H1 (cell line): ENCODE measurements around the gene KRT80. TPM values are rescaled to one million over a fixed set of nuclear protein-coding genes. Genes with fewer than 3 reads are reported as not detected.

ENCODE experiments used
- CTCF ChIA-PET: fragments of 300-600 bp; sonication (Branson Sonifier 250); formaldehyde crosslinking; loops from one replicate; lab custom pipeline; 2021; ENCODE audit not compliant: partially characterized antibody; lab: Charles Lee
- POLR2A ChIA-PET: fragments of 300-600 bp; sonication (Branson Sonifier 250); formaldehyde crosslinking; loops from one replicate; lab custom pipeline; 2021; ENCODE audit warnings: inconsistent platforms; ENCODE audit not compliant: partially characterized antibody; lab: Charles Lee
- DNase-seq, 2 experiments: peaks; one replicate each; pipeline versions ENCODE4 v3.0.0 to v3.0.0-alpha.2; 2010 to 2022; ENCODE audit warnings: low spot score in 2 of 2, low read depth in 1 of 2, mixed read lengths in 1 of 2
- FAIRE-seq: peaks from 2 replicates; lab custom pipeline; 2011; peaks lifted over from hg19 to GRCh38; lab: Jason Lieb, UNC
- H2AFZ ChIP-seq: 2 replicates; pipeline ENCODE4 v1.8.1; 2012; ENCODE audit warnings: low read length, inconsistent platforms
- H2AK5ac ChIP-seq: 2 replicates; pipeline ENCODE4 v1.6.1; 2013; ENCODE audit warnings: low read depth, low read length
- H2BK120ac ChIP-seq: replicated peaks from 2 replicates; pipeline ENCODE3; 2013; ENCODE audit warnings: low read depth, low read length, inconsistent platforms
- H2BK12ac ChIP-seq: 2 replicates; pipeline ENCODE4 v1.6.1; 2013; ENCODE audit warnings: low read depth, low read length
- H2BK15ac ChIP-seq: 2 replicates; pipeline ENCODE4 v1.6.1; 2013; ENCODE audit warnings: low read length
- H2BK20ac ChIP-seq: 2 replicates; pipeline ENCODE4 v1.6.1; 2013; ENCODE audit warnings: low read length
- H2BK5ac ChIP-seq: 2 replicates; pipeline ENCODE4 v1.6.1; 2013; ENCODE audit warnings: low read depth, low read length
- H3K14ac ChIP-seq: 2 replicates; pipeline ENCODE4 v1.6.1; 2013; ENCODE audit warnings: inconsistent platforms; ENCODE audit not compliant: insufficient read length
- H3K18ac ChIP-seq: 2 replicates; pipeline ENCODE4 v1.6.1; 2013; ENCODE audit warnings: low read length; ENCODE audit errors: extremely low read depth
- H3K23ac ChIP-seq: 2 replicates; pipeline ENCODE4 v1.6.1; 2013; ENCODE audit warnings: inconsistent platforms; ENCODE audit not compliant: insufficient read length
- H3K23me2 ChIP-seq: 2 replicates; pipeline ENCODE4 v1.6.1; 2013; ENCODE audit warnings: low read depth, low read length
- H3K27ac ChIP-seq: 2 replicates; pipeline ENCODE4 v1.6.1; 2011; ENCODE audit warnings: low read depth, low read length, inconsistent platforms
- H3K27me3 ChIP-seq, 4 experiments: replicated peaks in 1 of 4; 1 replicate in 1 of 4; 2 replicates in 3 of 4; pipeline versions ENCODE4 v1.6.1 to v1.8.1; 2011 to 2013; ENCODE audit warnings: low read length in 3 of 4, mild to moderate bottlenecking in 3 of 4, inconsistent platforms in 2 of 4, mixed read lengths in 2 of 4, moderate library complexity in 1 of 4; ENCODE audit not compliant: control insufficient read depth in 3 of 4, insufficient read depth in 3 of 4; ENCODE audit errors: extremely low read depth in 1 of 4
- H3K36me3 ChIP-seq, 4 experiments: 2 replicates each; pipeline versions ENCODE4 v1.6.1 to v1.8.1; 2011 to 2013; ENCODE audit warnings: mild to moderate bottlenecking in 4 of 4, low read length in 3 of 4, moderate library complexity in 2 of 4, control low read depth in 1 of 4, inconsistent platforms in 1 of 4; ENCODE audit not compliant: insufficient read depth in 4 of 4, control insufficient read depth in 2 of 4
- H3K4ac ChIP-seq: replicated peaks from 2 replicates; pipeline ENCODE3; 2013; ENCODE audit warnings: low read length, low read depth, mixed read lengths, inconsistent platforms; ENCODE audit not compliant: insufficient read length
- H3K4me1 ChIP-seq, 4 experiments: replicated peaks in 1 of 4; 1 replicate in 1 of 4; 2 replicates in 3 of 4; pipeline versions ENCODE4 v1.6.1 to v1.8.1; 2011 to 2013; ENCODE audit warnings: low read length in 3 of 4, inconsistent platforms in 2 of 4, mixed read lengths in 1 of 4; ENCODE audit not compliant: insufficient read depth in 4 of 4, control insufficient read depth in 3 of 4
- H3K4me2 ChIP-seq, 2 experiments: 2 replicates each; pipeline versions ENCODE4 v1.6.1 to v1.8.1; 2011 to 2013; ENCODE audit warnings: low read depth in 2 of 2, low read length in 2 of 2, control low read depth in 1 of 2, inconsistent platforms in 1 of 2, mild to moderate bottlenecking in 1 of 2; ENCODE audit not compliant: insufficient read depth in 1 of 2
- H3K4me3 ChIP-seq, 4 experiments: fragments of 200-600, 300-600 bp in 1 of 4; sonication (generic), shearing (Covaris generic), sonication (Bioruptor Twin) in 1 of 4; 2 replicates each; pipeline versions ENCODE4 v1.5.1 to v1.8.1; 2011 to 2016; ENCODE audit warnings: low read length in 4 of 4, low read depth in 3 of 4, control low read depth in 2 of 4, inconsistent platforms in 2 of 4, mild to moderate bottlenecking in 2 of 4, mixed read lengths in 1 of 4, moderate library complexity in 1 of 4; ENCODE audit not compliant: insufficient read depth in 2 of 4; ENCODE audit errors: extremely low read depth in 1 of 4
- H3K56ac ChIP-seq: replicated peaks from 2 replicates; pipeline ENCODE3; 2013; ENCODE audit warnings: low read depth, mild to moderate bottlenecking, mixed read lengths, low read length, inconsistent platforms; ENCODE audit not compliant: insufficient read length
- H3K79me1 ChIP-seq: 2 replicates; pipeline ENCODE4 v1.6.1; 2013; ENCODE audit warnings: low read depth, low read length, control low read depth
- H3K79me2 ChIP-seq, 2 experiments: 2 replicates each; pipeline versions ENCODE4 v1.6.1 to v1.8.1; 2012 to 2013; ENCODE audit warnings: low read length in 2 of 2, mild to moderate bottlenecking in 2 of 2, inconsistent platforms in 1 of 2; ENCODE audit not compliant: insufficient read depth in 2 of 2, control insufficient read depth in 1 of 2
- H3K9ac ChIP-seq, 4 experiments: replicated peaks in 1 of 4; 1 replicate in 1 of 4; 2 replicates in 3 of 4; pipeline versions ENCODE4 v1.6.1 to v1.8.1; 2011 to 2013; ENCODE audit warnings: low read depth in 3 of 4, low read length in 3 of 4, control low read depth in 2 of 4, mild to moderate bottlenecking in 2 of 4, moderate library complexity in 2 of 4, inconsistent platforms in 1 of 4; ENCODE audit errors: extremely low read depth in 1 of 4
- H3K9me3 ChIP-seq, 2 experiments: 2 replicates each; pipeline versions ENCODE4 v1.6.1 to v1.8.1; 2012 to 2013; ENCODE audit warnings: mild to moderate bottlenecking in 2 of 2, moderate library complexity in 2 of 2, control low read depth in 1 of 2, inconsistent platforms in 1 of 2, low read depth in 1 of 2, low read length in 1 of 2, mixed read lengths in 1 of 2; ENCODE audit not compliant: insufficient read depth in 2 of 2
- H4K20me1 ChIP-seq, 2 experiments: replicated peaks in 1 of 2; 2 replicates each; pipeline versions ENCODE3 to v1.8.1; 2011 to 2013; ENCODE audit warnings: inconsistent platforms in 2 of 2, low read length in 2 of 2, mild to moderate bottlenecking in 1 of 2; ENCODE audit not compliant: insufficient read depth in 2 of 2, control insufficient read depth in 1 of 2
- H4K5ac ChIP-seq: 2 replicates; pipeline ENCODE4 v1.6.1; 2013; ENCODE audit warnings: low read length, low read depth, mixed read lengths, inconsistent platforms; ENCODE audit not compliant: insufficient read length
- H4K8ac ChIP-seq: 2 replicates; pipeline ENCODE4 v1.8.0; 2013; ENCODE audit warnings: mild to moderate bottlenecking, moderate library complexity, low read length, inconsistent platforms; ENCODE audit not compliant: insufficient read depth; ENCODE audit errors: extremely low read depth
- H4K91ac ChIP-seq: replicated peaks from 2 replicates; pipeline ENCODE3; 2013; ENCODE audit warnings: low read length, mixed read lengths, inconsistent platforms; ENCODE audit not compliant: insufficient read length
- SRF ChIP-seq: IDR thresholded peaks from 2 replicates; pipeline ENCODE4 v1.6.1; 2011; ENCODE audit warnings: mild to moderate bottlenecking, low read depth, low read length, moderate library complexity
- WGBS, 2 experiments: shearing (Covaris generic) in 1 of 2; methylation state at CpG; one replicate each; pipeline versions ENCODE4 v1.1.6 to v1.1.7; 2013 to 2015; ENCODE audit warnings: low lambda C conversion rate in 2 of 2, mixed read lengths in 2 of 2, inconsistent platforms in 1 of 2, low coverage in 1 of 2, missing lambda C conversion rate in 1 of 2; ENCODE audit not compliant: insufficient replicate concordance in 2 of 2, insufficient coverage in 1 of 2, insufficient read length in 1 of 2; ENCODE audit errors: extremely low coverage in 1 of 2, missing lambda C conversion rate in 1 of 2; 5-methylcytosine and 5-hydroxymethylcytosine counted together
- polyA plus RNA-seq, 7 experiments: library from polyadenylated mRNA; depleted of rRNA in 3 of 7; stranded (reverse) in 5 of 7; unstranded in 2 of 7; fragments of >200 nt in 5 of 7; fragments of 200-250 nt in 2 of 7; gene quantifications; 1 replicate in 5 of 7; 2 replicates in 1 of 7; 4 replicates in 1 of 7; pipeline versions ENCODE4 v1.2.1 to v1.2.3, GENCODE V29; 2011 to 2013; ENCODE audit warnings: missing spikeins in 2 of 7, mixed read lengths in 2 of 7
- total RNA-seq: library from RNA; stranded (reverse); fragmentation: NEBNext Ultra II Directional; extraction: Animal tissue kit (Norgen Biotek cat#: 25700); gene quantifications from 2 replicates; pipeline ENCODE4 v1.2.1, GENCODE V29; 2021

KRT80 gene
- total and polyA plus RNA-seq, 2 of the 8 experiments (the other 6 are each of a cell fraction or from before 2014, with no cell fraction given), result 0.05 TPM; not detected in 1

DNA sequence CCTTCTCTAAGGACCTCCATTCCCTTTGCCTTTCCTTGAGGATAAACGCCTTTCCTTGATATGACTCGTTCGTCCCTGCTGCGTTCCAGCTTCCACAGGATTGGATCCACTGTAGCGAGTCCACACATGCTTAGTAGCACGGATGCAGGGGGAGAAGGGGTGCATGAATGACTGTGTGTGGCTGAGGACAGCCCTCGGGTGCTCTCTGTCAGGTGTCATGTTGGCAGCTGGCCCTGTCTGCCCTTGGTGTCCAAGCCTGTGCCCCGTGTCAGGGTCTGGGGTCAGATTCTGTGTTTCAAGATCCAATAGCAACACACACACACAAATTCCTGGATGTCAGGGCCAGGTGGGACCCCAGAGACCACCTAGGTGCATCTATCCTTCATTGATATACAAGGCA is 17.5 kb upstream of the KRT80 start:
- H2BK12ac ChIP-seq, result 0 out of 2 replicates have a peak overlapping the region, but pooled peaks have one; percentile 6
- H4K91ac ChIP-seq, result no peak overlapping the region
- H3K9ac ChIP-seq, result no peak overlapping the region
- H3K9me3 ChIP-seq, result no peaks in the 10 kb centered on the region
- no peaks in the 10 kb centered on the region for H3K79me1 ChIP-seq
- H2BK20ac ChIP-seq, result no peak overlapping the region
- H3K79me2 ChIP-seq, result no peaks in the 10 kb centered on the region
- ChIA-PET POLR2A (interaction anchor here (1.6 kb wide), 1 partner anchor 9 kb away, joined by 3 read pairs; no protein-coding TSS in a partner anchor), CTCF (interaction anchor here (1.4 to 13.2 kb wide), 9 partner anchors 12 to 163 kb away, joined by 3 to 146 read pairs (median 15); partner anchors contain the start of gene KRT86)
- H3K4ac ChIP-seq, result no peak overlapping the region
- H3K56ac ChIP-seq, result no peak overlapping the region
- H3K27me3 ChIP-seq, result no peaks in the 10 kb centered on the region
- H2AK5ac ChIP-seq, result no peak overlapping the region
- H4K5ac ChIP-seq, result no peak overlapping the region
- H3K4me1 ChIP-seq, result peaks cover 0 to 2% (median under 1%) of the 10 kb centered on the region in 4 experiments; a peak in 3 of 7 replicates
- DNase-seq, result no peak
- FAIRE-seq, result no peak
- H3K27ac ChIP-seq, result no peak overlapping the region
- H3K4me3 ChIP-seq, result no peak overlapping the region
- no peaks in the 10 kb centered on the region for H3K23me2 ChIP-seq
- no peak overlapping the region for H3K23ac ChIP-seq
- H3K4me2 ChIP-seq, result no peak overlapping the region
- no peaks in the 10 kb centered on the region for H3K36me3 ChIP-seq
- peaks cover 0 to 1% of the 10 kb centered on the region in 2 experiments for H4K20me1 ChIP-seq
- no peak overlapping the region for H2BK15ac ChIP-seq
- no peak overlapping the region for H2BK120ac ChIP-seq
- H3K14ac ChIP-seq, result no peak overlapping the region
- H3K18ac ChIP-seq, result no peak overlapping the region
- no peak overlapping the region for H2BK5ac ChIP-seq
- H2AFZ ChIP-seq, result no peak overlapping the region
- 85% methylated on average over 8 of the region's 8 CpGs; no CpG with 5 or more reads in 1 of the 2 experiments for WGBS, 2 experiments
- H4K8ac ChIP-seq, result no peak overlapping the region
- TF ChIP-seq SRF, result no peak
